AG10803 (cell line): Measurements from ENCODE around the gene GBE1.
"Not testable (repeated sequence)": the region's sequence is repeated elsewhere in the genome, so short reads cannot be mapped to it uniquely, and the experiment has no call there.

ENCODE experiments used
- DNase-seq: peaks from one replicate; pipeline ENCODE4 v3.0.0; 2010; ENCODE audit warnings: low read depth
- H3K4me3 ChIP-seq: 2 replicates; pipeline ENCODE4 v1.5.1; 2011; ENCODE audit warnings: mild to moderate bottlenecking, low read length, control low read depth
- CTCF ChIP-seq: conservative IDR thresholded peaks from 2 replicates; pipeline ENCODE4 v1.5.1; 2011; ENCODE audit warnings: mild to moderate bottlenecking, low read length, control low read depth, inconsistent platforms

The GBE1 gene

GRCh38 chr3:81503026-81503425, 258.4 kb downstream of the GBE1 start:
- DNase-seq: no peak
- no peak overlapping the region for H3K4me3 ChIP-seq
- TF ChIP-seq CTCF: no peak

- H3K4me3 ChIP-seq: no peak overlapping the region
- no peak for TF ChIP-seq CTCF
- DNase-seq: no peak
Measured at GRCh38 chr3:81502236-81502635, 259.2 kb downstream of the GBE1 start.

GRCh38 chr3:81500039-81500438, 261.4 kb downstream of the GBE1 start:
- no peak for TF ChIP-seq CTCF
- no peak overlapping the region for H3K4me3 ChIP-seq
- DNase-seq: no peak

GRCh38 chr3:81497572-81498251, 263.7 kb downstream of the GBE1 start:
- H3K4me3 ChIP-seq: no peak overlapping the region
- no peak for TF ChIP-seq CTCF
- DNase-seq: no peak

GRCh38 chr3:81496407-81497104, 264.9 kb downstream of the GBE1 start:
- no peak overlapping the region for H3K4me3 ChIP-seq
- no peak for TF ChIP-seq CTCF
- DNase-seq: no peak

GRCh38 chr3:81492471-81492870, 269.0 kb downstream of the GBE1 start:
- not testable (repeated sequence) for DNase-seq

GRCh38 chr3:81492040-81492439, 269.4 kb downstream of the GBE1 start:
- DNase-seq: peak; percentile 88
- TF ChIP-seq CTCF: no peak
- no peak overlapping the region for H3K4me3 ChIP-seq

More at GRCh38 chr3:81492471-81492870, 269.0 kb downstream of the GBE1 start:
- not testable (repeated sequence) for H3K4me3 ChIP-seq
